Neural cell (in vitro differentiated cells): Measurements from ENCODE around the gene ATG7. TPM values are rescaled to one million over a fixed set of nuclear protein-coding genes. Genes with fewer than 3 reads are reported as not detected.

Experiments used
- H2AFZ ChIP-seq: fragments of 200-600, 300-800 bp; sonication (generic), shearing (Covaris generic); 2 replicates; pipeline ENCODE4 v1.6.0; 2014; ENCODE audit warnings: low read depth, mild to moderate bottlenecking, antibody characterized with exemption, low read length, moderate library complexity
- H3F3A ChIP-seq: fragments of 200-600 bp; shearing (Covaris generic); 2 replicates; pipeline ENCODE4 v1.6.1; 2016; ENCODE audit warnings: mild to moderate bottlenecking, moderate library complexity, mixed read lengths, antibody characterized with exemption, low read length; ENCODE audit not compliant: insufficient read depth, poor library complexity, severe bottlenecking
- H3K27ac ChIP-seq: fragments of 200-600, 300-800 bp; sonication (generic), shearing (Covaris generic); 2 replicates; pipeline ENCODE4 v1.5.1; 2014; ENCODE audit warnings: mild to moderate bottlenecking, low read length, moderate library complexity
- H3K27me3 ChIP-seq: fragments of 300-800, 200-600 bp; sonication (generic), shearing (Covaris generic); 2 replicates; pipeline ENCODE4 v1.6.0; 2014; ENCODE audit warnings: mild to moderate bottlenecking, low read depth, low read length, moderate library complexity; ENCODE audit not compliant: insufficient read depth
- H3K36me3 ChIP-seq: fragments of 300-800, 200-600 bp; sonication (generic), shearing (Covaris generic); 2 replicates; pipeline ENCODE4 v1.5.1; 2014; ENCODE audit warnings: mild to moderate bottlenecking, antibody characterized with exemption, low read length, moderate library complexity; ENCODE audit not compliant: insufficient read depth
- H3K4me2 ChIP-seq: fragments of 300-800, 200-600 bp; sonication (generic), shearing (Covaris generic); 2 replicates; pipeline ENCODE4 v1.6.0; 2014; ENCODE audit warnings: mild to moderate bottlenecking, low read length
- H3K4me3 ChIP-seq: fragments of 300-800, 200-600 bp; sonication (generic), shearing (Covaris generic); 2 replicates; pipeline ENCODE4 v1.5.1; 2014; ENCODE audit warnings: mild to moderate bottlenecking, low read length, moderate library complexity
- H3K79me2 ChIP-seq: fragments of 200-600 bp; shearing (Covaris generic); replicated peaks from 2 replicates; pipeline ENCODE4 v1.6.0; 2014; ENCODE audit warnings: mild to moderate bottlenecking, low read length, moderate library complexity; ENCODE audit not compliant: insufficient read depth
- H3K9ac ChIP-seq: fragments of 300-800, 200-600 bp; sonication (generic), shearing (Covaris generic); 2 replicates; pipeline ENCODE4 v1.6.1; 2016; ENCODE audit warnings: mild to moderate bottlenecking, low read length, mixed read lengths
- H3K9me2 ChIP-seq: fragments of 200-600 bp; shearing (Covaris generic); 2 replicates; pipeline ENCODE4 v1.6.1; 2016; ENCODE audit warnings: mild to moderate bottlenecking, low read length, mixed read lengths; ENCODE audit not compliant: insufficient read depth
- H3K9me3 ChIP-seq: fragments of 200-600, 300-800 bp; sonication (generic), shearing (Covaris generic); 2 replicates; pipeline ENCODE4 v1.6.1; 2016; ENCODE audit warnings: mild to moderate bottlenecking, mixed run types, low read length, moderate library complexity, mixed read lengths
- H4K20me1 ChIP-seq: fragments of 200-600 bp; shearing (Covaris generic); 2 replicates; pipeline ENCODE4 v1.6.1; 2016; ENCODE audit warnings: mild to moderate bottlenecking, mixed run types; ENCODE audit not compliant: insufficient read depth
- EP300 ChIP-seq: fragments of 450-650 bp; conservative IDR thresholded peaks from 2 replicates; pipeline ENCODE4 v1.6.1; 2014; ENCODE audit warnings: antibody characterized with exemption, mild to moderate bottlenecking, moderate library complexity; ENCODE audit not compliant: poor library complexity, severe bottlenecking
- EZH2 ChIP-seq: fragments of 200-600, 300-800 bp; shearing (Covaris generic), sonication (generic); IDR thresholded peaks from 2 replicates; pipeline ENCODE4 v1.6.1; 2014; ENCODE audit warnings: antibody characterized with exemption, low read length, borderline replicate concordance, mild to moderate bottlenecking; ENCODE audit not compliant: insufficient read depth, poor library complexity, severe bottlenecking
- MXI1 ChIP-seq: fragments of 450-650 bp; conservative IDR thresholded peaks from 2 replicates; pipeline ENCODE4 v1.6.1; 2014; ENCODE audit warnings: antibody characterized with exemption, mild to moderate bottlenecking; ENCODE audit not compliant: poor library complexity, severe bottlenecking
- POLR2AphosphoS5 ChIP-seq: IDR thresholded peaks from 2 replicates; pipeline ENCODE4 v1.6.1; 2012
- RAD21 ChIP-seq: fragments of 450-650 bp; conservative IDR thresholded peaks from 2 replicates; pipeline ENCODE4 v1.6.1; 2014; ENCODE audit warnings: antibody characterized with exemption, mild to moderate bottlenecking, moderate library complexity
- REST ChIP-seq: IDR thresholded peaks from 2 replicates; pipeline ENCODE4 v1.6.1; 2012; ENCODE audit warnings: borderline replicate concordance
- SMC3 ChIP-seq: fragments of 450-650 bp; conservative IDR thresholded peaks from 2 replicates; pipeline ENCODE4 v1.6.1; 2014; ENCODE audit warnings: antibody characterized with exemption, mild to moderate bottlenecking, moderate library complexity; ENCODE audit not compliant: poor library complexity
- TAF1 ChIP-seq: IDR thresholded peaks from 2 replicates; pipeline ENCODE4 v1.6.1; 2012; ENCODE audit warnings: low read depth
- polyA plus RNA-seq: library from polyadenylated mRNA; depleted of rRNA; stranded (reverse); fragments of >200 nt; gene quantifications from 2 replicates; pipeline ENCODE4 v1.2.3, GENCODE V29; 2014
- TF ChIP-seq, protein P1 (sequence below): fragments of 450-650 bp; IDR thresholded peaks from 2 replicates; pipeline ENCODE4 v1.5.1; 2014; ENCODE audit warnings: antibody characterized with exemption, mild to moderate bottlenecking, moderate library complexity; ENCODE audit not compliant: poor library complexity, severe bottlenecking

Gene ATG7
- polyA plus RNA-seq, 1 donor from 2014 or later, result 28.8 TPM

GRCh38 chr3:11382146-11382745 is 110.0 kb downstream of the ATG7 start:
- Histone ChIP-seq H3K9ac (no peak overlapping the region), H3K36me3 (no peaks in the 10 kb centered on the region), H3K4me3 (no peak overlapping the region), H3K27ac (no peak overlapping the region), H2AFZ (no peak overlapping the region), H3K9me2 (no peaks in the 10 kb centered on the region), H3K27me3 (no peaks in the 10 kb centered on the region), H4K20me1 (no peaks in the 10 kb centered on the region), H3K4me2 (no peak overlapping the region), H3F3A (no peaks in the 10 kb centered on the region), H3K79me2 (no peaks in the 10 kb centered on the region), H3K9me3 (no peaks in the 10 kb centered on the region)
- TF ChIP-seq REST (no peak), POLR2AphosphoS5 (no peak), TAF1 (no peak), MXI1 (no peak), EP300 (no peak), SMC3 (no peak), RAD21 (no peak), EZH2 (no peak)
- TF ChIP-seq, protein P1, sequence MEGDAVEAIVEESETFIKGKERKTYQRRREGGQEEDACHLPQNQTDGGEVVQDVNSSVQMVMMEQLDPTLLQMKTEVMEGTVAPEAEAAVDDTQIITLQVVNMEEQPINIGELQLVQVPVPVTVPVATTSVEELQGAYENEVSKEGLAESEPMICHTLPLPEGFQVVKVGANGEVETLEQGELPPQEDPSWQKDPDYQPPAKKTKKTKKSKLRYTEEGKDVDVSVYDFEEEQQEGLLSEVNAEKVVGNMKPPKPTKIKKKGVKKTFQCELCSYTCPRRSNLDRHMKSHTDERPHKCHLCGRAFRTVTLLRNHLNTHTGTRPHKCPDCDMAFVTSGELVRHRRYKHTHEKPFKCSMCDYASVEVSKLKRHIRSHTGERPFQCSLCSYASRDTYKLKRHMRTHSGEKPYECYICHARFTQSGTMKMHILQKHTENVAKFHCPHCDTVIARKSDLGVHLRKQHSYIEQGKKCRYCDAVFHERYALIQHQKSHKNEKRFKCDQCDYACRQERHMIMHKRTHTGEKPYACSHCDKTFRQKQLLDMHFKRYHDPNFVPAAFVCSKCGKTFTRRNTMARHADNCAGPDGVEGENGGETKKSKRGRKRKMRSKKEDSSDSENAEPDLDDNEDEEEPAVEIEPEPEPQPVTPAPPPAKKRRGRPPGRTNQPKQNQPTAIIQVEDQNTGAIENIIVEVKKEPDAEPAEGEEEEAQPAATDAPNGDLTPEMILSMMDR, result no peak

DNA sequence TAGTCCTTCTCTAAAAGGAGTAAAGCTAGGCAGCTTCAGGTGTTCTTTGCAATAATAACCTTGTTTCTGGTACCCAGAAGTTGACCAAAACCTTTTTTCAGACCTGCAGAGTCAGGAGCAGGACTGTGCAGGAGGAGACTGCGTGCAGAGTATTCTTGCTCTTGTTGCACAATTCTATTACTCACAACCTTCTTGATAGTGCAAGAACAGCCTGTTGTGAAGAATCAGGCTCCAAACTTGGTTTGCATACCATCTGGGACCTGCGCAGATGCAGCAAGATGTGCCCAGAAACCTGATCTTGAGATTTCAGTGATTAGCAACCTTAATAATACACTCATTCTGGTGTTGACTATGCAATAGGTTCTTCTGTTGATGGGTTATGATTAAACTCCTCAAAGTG is 111.9 kb downstream of the ATG7 start:
- Histone ChIP-seq H3F3A (no peaks in the 10 kb centered on the region), H3K79me2 (no peaks in the 10 kb centered on the region), H3K9me2 (no peaks in the 10 kb centered on the region), H3K27me3 (no peaks in the 10 kb centered on the region), H4K20me1 (no peaks in the 10 kb centered on the region), H3K27ac (no peak overlapping the region), H3K4me2 (no peak overlapping the region), H3K36me3 (no peaks in the 10 kb centered on the region), H3K4me3 (no peak overlapping the region), H3K9me3 (no peaks in the 10 kb centered on the region), H2AFZ (no peak overlapping the region), H3K9ac (no peak overlapping the region)
- TF ChIP-seq MXI1, result no peak
- no peak for TF ChIP-seq SMC3
- TF ChIP-seq EZH2, result no peak
- no peak for TF ChIP-seq RAD21
- no peak for TF ChIP-seq TAF1
- no peak for TF ChIP-seq POLR2AphosphoS5
